ENCODE data around the gene CREB5. TPM values are rescaled to one million over a fixed set of nuclear protein-coding genes. Genes with fewer than 3 reads are reported as not detected.

The CREB5 gene
- total and polyA plus RNA-seq, 2 donors from 2014 or later: 3.4 to 27.2 TPM

- intact Hi-C loops (cut with DNase I): no loop called here
- Histone ChIP-seq H3K36me3 (ENCODE audit: control insufficient read depth in 2 of 3, insufficient read depth in 3 of 3, low read length in 3 of 3) (no peaks in the 10 kb centered on the region), H3K4me3 (ENCODE audit: low read length in 3 of 3) (no peak overlapping the region), H3K27ac (ENCODE audit: low read depth in 2 of 2, low read length in 2 of 2) (no peak overlapping the region), H3K4me1 (ENCODE audit: control insufficient read depth in 2 of 3, insufficient read depth in 2 of 3, low read depth in 1 of 3, low read length in 3 of 3) (peaks cover 0 to 2% (median 0%) of the 10 kb centered on the region in 3 donors), H3K9ac (ENCODE audit: low read length in 3 of 3) (no peak overlapping the region), H3K27me3 (ENCODE audit: control insufficient read depth, insufficient read depth, low read length) (no peaks in the 10 kb centered on the region), H3K9me3 (ENCODE audit: control insufficient read depth in 2 of 3, insufficient read depth in 1 of 3, low read length in 3 of 3) (no peaks in the 10 kb centered on the region)
- DNase-seq (peak in 2 of 5 donors; percentile 75 to 82), FAIRE-seq (no peak)
- TF ChIP-seq, protein P1, sequence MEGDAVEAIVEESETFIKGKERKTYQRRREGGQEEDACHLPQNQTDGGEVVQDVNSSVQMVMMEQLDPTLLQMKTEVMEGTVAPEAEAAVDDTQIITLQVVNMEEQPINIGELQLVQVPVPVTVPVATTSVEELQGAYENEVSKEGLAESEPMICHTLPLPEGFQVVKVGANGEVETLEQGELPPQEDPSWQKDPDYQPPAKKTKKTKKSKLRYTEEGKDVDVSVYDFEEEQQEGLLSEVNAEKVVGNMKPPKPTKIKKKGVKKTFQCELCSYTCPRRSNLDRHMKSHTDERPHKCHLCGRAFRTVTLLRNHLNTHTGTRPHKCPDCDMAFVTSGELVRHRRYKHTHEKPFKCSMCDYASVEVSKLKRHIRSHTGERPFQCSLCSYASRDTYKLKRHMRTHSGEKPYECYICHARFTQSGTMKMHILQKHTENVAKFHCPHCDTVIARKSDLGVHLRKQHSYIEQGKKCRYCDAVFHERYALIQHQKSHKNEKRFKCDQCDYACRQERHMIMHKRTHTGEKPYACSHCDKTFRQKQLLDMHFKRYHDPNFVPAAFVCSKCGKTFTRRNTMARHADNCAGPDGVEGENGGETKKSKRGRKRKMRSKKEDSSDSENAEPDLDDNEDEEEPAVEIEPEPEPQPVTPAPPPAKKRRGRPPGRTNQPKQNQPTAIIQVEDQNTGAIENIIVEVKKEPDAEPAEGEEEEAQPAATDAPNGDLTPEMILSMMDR (IDR thresholded peaks at IDR 0.05; ENCODE audit: borderline replicate concordance, extremely low read depth, insufficient read depth): no peak
Measured at GRCh38 chr7:28591725-28592349, 179.5 kb downstream of the CREB5 start.

DNA sequence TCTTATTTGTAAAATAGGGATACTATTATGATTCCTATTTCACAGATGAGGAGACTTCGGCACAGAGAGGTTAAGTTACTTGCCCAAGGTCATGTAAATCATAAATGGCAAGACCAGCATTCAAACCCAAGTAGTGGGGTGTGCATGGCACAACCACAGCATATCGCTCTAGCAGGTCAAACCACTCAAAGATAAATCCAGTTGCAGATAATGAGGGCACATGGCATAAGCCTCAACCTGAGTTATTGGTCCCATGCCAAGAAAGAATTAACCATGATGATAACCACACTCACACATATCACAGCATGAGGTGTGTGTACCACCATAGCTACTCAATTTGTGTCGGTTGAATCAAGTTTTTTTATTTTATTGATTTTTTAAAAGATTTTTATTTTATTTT, 180.5 kb downstream of the CREB5 start:
- no peaks in the 10 kb centered on the region for H3K9me3 ChIP-seq (ENCODE audit: control insufficient read depth in 2 of 3, insufficient read depth in 1 of 3, low read length in 3 of 3)
- TF ChIP-seq, protein P1 (IDR thresholded peaks at IDR 0.05; ENCODE audit: borderline replicate concordance, extremely low read depth, insufficient read depth): no peak
- H3K4me3 ChIP-seq (ENCODE audit: low read length in 3 of 3): no peak overlapping the region
- FAIRE-seq (no peak), DNase-seq (no peak)
- intact Hi-C loops (cut with DNase I): no loop called here
- no peaks in the 10 kb centered on the region for H3K27me3 ChIP-seq (ENCODE audit: control insufficient read depth, insufficient read depth, low read length)
- H3K27ac ChIP-seq (ENCODE audit: low read depth in 2 of 2, low read length in 2 of 2): no peak overlapping the region
- no peak overlapping the region for H3K9ac ChIP-seq (ENCODE audit: low read length in 3 of 3)
- peaks cover 0 to 2% (median 0%) of the 10 kb centered on the region in 3 donors for H3K4me1 ChIP-seq (ENCODE audit: control insufficient read depth in 2 of 3, insufficient read depth in 2 of 3, low read depth in 1 of 3, low read length in 3 of 3)
- no peaks in the 10 kb centered on the region for H3K36me3 ChIP-seq (ENCODE audit: control insufficient read depth in 2 of 3, insufficient read depth in 3 of 3, low read length in 3 of 3)

GRCh38 chr7:28595076-28595475, 182.8 kb downstream of the CREB5 start:
- FAIRE-seq (no peak), DNase-seq (no peak)
- no peak overlapping the region for H3K9ac ChIP-seq (ENCODE audit: low read length in 3 of 3)
- no peaks in the 10 kb centered on the region for H3K36me3 ChIP-seq (ENCODE audit: control insufficient read depth in 2 of 3, insufficient read depth in 3 of 3, low read length in 3 of 3)
- TF ChIP-seq, protein P1 (IDR thresholded peaks at IDR 0.05; ENCODE audit: borderline replicate concordance, extremely low read depth, insufficient read depth): no peak
- H3K27me3 ChIP-seq (ENCODE audit: control insufficient read depth, insufficient read depth, low read length): no peaks in the 10 kb centered on the region
- no peak overlapping the region for H3K27ac ChIP-seq (ENCODE audit: low read depth in 2 of 2, low read length in 2 of 2)
- H3K4me3 ChIP-seq (ENCODE audit: low read length in 3 of 3): no peak overlapping the region
- intact Hi-C loops (cut with DNase I): no loop called here
- H3K9me3 ChIP-seq (ENCODE audit: control insufficient read depth in 2 of 3, insufficient read depth in 1 of 3, low read length in 3 of 3): no peaks in the 10 kb centered on the region
- H3K4me1 ChIP-seq (ENCODE audit: control insufficient read depth in 2 of 3, insufficient read depth in 2 of 3, low read depth in 1 of 3, low read length in 3 of 3): peaks cover 0 to 2% (median 0%) of the 10 kb centered on the region in 3 donors

- FAIRE-seq (no peak), DNase-seq (no peak)
- Histone ChIP-seq H3K9me3 (ENCODE audit: control insufficient read depth in 2 of 3, insufficient read depth in 1 of 3, low read length in 3 of 3) (no peaks in the 10 kb centered on the region), H3K36me3 (ENCODE audit: control insufficient read depth in 2 of 3, insufficient read depth in 3 of 3, low read length in 3 of 3) (no peaks in the 10 kb centered on the region), H3K27ac (ENCODE audit: low read depth in 2 of 2, low read length in 2 of 2) (no peak overlapping the region), H3K4me3 (ENCODE audit: low read length in 3 of 3) (no peak overlapping the region), H3K9ac (ENCODE audit: low read length in 3 of 3) (no peak overlapping the region), H3K4me1 (ENCODE audit: control insufficient read depth in 2 of 3, insufficient read depth in 2 of 3, low read depth in 1 of 3, low read length in 3 of 3) (peaks cover 0 to 2% (median 0%) of the 10 kb centered on the region in 3 donors), H3K27me3 (ENCODE audit: control insufficient read depth, insufficient read depth, low read length) (no peaks in the 10 kb centered on the region)
- TF ChIP-seq, protein P1 (IDR thresholded peaks at IDR 0.05; ENCODE audit: borderline replicate concordance, extremely low read depth, insufficient read depth): no peak
- intact Hi-C loops (cut with DNase I): no loop called here
Measured at GRCh38 chr7:28595801-28596200, 183.5 kb downstream of the CREB5 start.
